Esophagus muscularis mucosa (tissue), 3 donors: ENCODE measurements around the gene PXDN.

ENCODE experiments used
- CTCF ChIP-seq, 3 experiments: fragments of 200-600 bp in 2 of 3; fragments of 450-650 bp in 1 of 3; sonication (generic) in 2 of 3; IDR thresholded peaks; one replicate each; pipeline ENCODE4 v1.5.1; 2017 to 2019; ENCODE audit warnings: antibody characterized with exemption in 3 of 3, mild to moderate bottlenecking in 2 of 3, moderate library complexity in 1 of 3
- POLR2AphosphoS5 ChIP-seq, 2 donors: sonication (generic); formaldehyde crosslinking; IDR thresholded peaks; one replicate each; pipeline ENCODE4 v1.6.1; 2017; ENCODE audit warnings: antibody characterized with exemption in 2 of 2

GRCh38 chr2:1650085-1650872 is 94.0 kb downstream of the PXDN start:
- TF ChIP-seq CTCF (IDR thresholded peaks at IDR 0.05) (no peak), POLR2AphosphoS5 (IDR thresholded peaks at IDR 0.05) (no peak)
